ENCODE results near the gene GGA1.

DNA sequence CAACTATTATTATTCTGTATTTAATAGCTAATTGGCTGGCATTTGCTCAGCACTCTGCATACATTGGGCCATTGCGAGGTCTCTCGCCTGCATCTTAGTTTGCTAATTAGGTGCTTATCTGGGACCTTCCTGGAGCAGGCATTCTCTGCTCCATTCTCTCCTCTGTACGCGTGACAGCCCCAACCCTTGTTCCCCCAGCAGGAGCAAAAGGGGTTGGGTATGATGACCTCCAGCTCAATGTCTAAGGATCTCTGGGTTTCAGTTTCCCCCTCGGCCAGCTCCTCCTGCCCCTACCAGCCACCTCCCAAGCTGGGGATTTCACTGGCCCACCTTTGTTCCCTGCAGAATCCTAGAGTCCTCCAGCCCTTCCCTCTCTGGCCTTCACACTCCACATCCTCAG, 19.0 kb upstream of the GGA1 start:
- TF ChIP-seq, protein P1, sequence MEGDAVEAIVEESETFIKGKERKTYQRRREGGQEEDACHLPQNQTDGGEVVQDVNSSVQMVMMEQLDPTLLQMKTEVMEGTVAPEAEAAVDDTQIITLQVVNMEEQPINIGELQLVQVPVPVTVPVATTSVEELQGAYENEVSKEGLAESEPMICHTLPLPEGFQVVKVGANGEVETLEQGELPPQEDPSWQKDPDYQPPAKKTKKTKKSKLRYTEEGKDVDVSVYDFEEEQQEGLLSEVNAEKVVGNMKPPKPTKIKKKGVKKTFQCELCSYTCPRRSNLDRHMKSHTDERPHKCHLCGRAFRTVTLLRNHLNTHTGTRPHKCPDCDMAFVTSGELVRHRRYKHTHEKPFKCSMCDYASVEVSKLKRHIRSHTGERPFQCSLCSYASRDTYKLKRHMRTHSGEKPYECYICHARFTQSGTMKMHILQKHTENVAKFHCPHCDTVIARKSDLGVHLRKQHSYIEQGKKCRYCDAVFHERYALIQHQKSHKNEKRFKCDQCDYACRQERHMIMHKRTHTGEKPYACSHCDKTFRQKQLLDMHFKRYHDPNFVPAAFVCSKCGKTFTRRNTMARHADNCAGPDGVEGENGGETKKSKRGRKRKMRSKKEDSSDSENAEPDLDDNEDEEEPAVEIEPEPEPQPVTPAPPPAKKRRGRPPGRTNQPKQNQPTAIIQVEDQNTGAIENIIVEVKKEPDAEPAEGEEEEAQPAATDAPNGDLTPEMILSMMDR (conservative IDR thresholded peaks at IDR 0.05 in 1 of 2, IDR thresholded peaks at IDR 0.05 in 1 of 2; ENCODE audit: low read depth in 1 of 2, low read length in 2 of 2) = no peak
- TF ChIP-seq EZH2 (IDR thresholded peaks at IDR 0.05; ENCODE audit: low read length, missing control alignments) = no peak
